Keratinocyte (primary cell): ENCODE data around the gene DNAJB6. TPM values are rescaled to one million over a fixed set of nuclear protein-coding genes. Genes with fewer than 3 reads are reported as not detected.

Experiments used
- DNase-seq: peaks from one replicate; pipeline ENCODE4 v3.0.0-alpha.2; 2011; ENCODE audit warnings: low read depth, missing footprints, low spot score
- FAIRE-seq: peaks from 2 replicates; lab custom pipeline; 2011; peaks lifted over from hg19 to GRCh38; lab: Jason Lieb, UNC
- H2AFZ ChIP-seq: 2 replicates; pipeline ENCODE4 v1.6.0; 2012; ENCODE audit warnings: low read length, control low read depth, inconsistent platforms; ENCODE audit not compliant: control insufficient read depth
- H3K27ac ChIP-seq: 2 replicates; pipeline ENCODE4 v1.5.1; 2011; ENCODE audit warnings: low read length; ENCODE audit not compliant: control insufficient read depth, insufficient read depth
- H3K27me3 ChIP-seq: 3 replicates; pipeline ENCODE4 v1.6.0; 2011; ENCODE audit warnings: low read length; ENCODE audit not compliant: control insufficient read depth, insufficient read depth; ENCODE audit errors: extremely low read depth
- H3K36me3 ChIP-seq, 2 experiments: 2 replicates in 1 of 2; 3 replicates in 1 of 2; pipeline ENCODE4 v1.5.1; 2011; ENCODE audit warnings: low read length in 2 of 2, mild to moderate bottlenecking in 1 of 2; ENCODE audit not compliant: control insufficient read depth in 2 of 2, insufficient read depth in 2 of 2; ENCODE audit errors: extremely low read depth in 1 of 2
- H3K4me1 ChIP-seq: 3 replicates; pipeline ENCODE4 v1.5.1; 2011; ENCODE audit warnings: low read length; ENCODE audit not compliant: control insufficient read depth, insufficient read depth; ENCODE audit errors: extremely low read depth
- H3K4me2 ChIP-seq: 3 replicates; pipeline ENCODE4 v1.6.0; 2011; ENCODE audit warnings: low read depth, low read length; ENCODE audit not compliant: control insufficient read depth, insufficient read depth; ENCODE audit errors: extremely low read depth
- H3K4me3 ChIP-seq, 3 experiments: fragments of 200-600 bp in 1 of 3; sonication (generic) in 1 of 3; 2 replicates in 2 of 3; 3 replicates in 1 of 3; pipeline ENCODE4 v1.5.1; 2011 to 2016; ENCODE audit warnings: low read length in 3 of 3, mild to moderate bottlenecking in 3 of 3, control low read depth in 2 of 3, inconsistent platforms in 1 of 3, low read depth in 1 of 3, mixed read lengths in 1 of 3, mixed run types in 1 of 3, moderate library complexity in 1 of 3; ENCODE audit not compliant: control insufficient read depth in 2 of 3, insufficient read depth in 2 of 3; ENCODE audit errors: extremely low read depth in 1 of 3
- H3K79me2 ChIP-seq: 2 replicates; pipeline ENCODE4 v1.6.0; 2012; ENCODE audit warnings: low read length; ENCODE audit not compliant: control insufficient read depth, insufficient read depth
- H3K9ac ChIP-seq: 3 replicates; pipeline ENCODE4 v1.6.0; 2011; ENCODE audit warnings: low read length; ENCODE audit not compliant: control insufficient read depth, insufficient read depth; ENCODE audit errors: extremely low read depth
- H3K9me1 ChIP-seq: 3 replicates; pipeline ENCODE4 v1.6.0; 2011; ENCODE audit warnings: low read length; ENCODE audit not compliant: control insufficient read depth, insufficient read depth; ENCODE audit errors: extremely low read depth
- H3K9me3 ChIP-seq: 2 replicates; pipeline ENCODE4 v1.5.1; 2012; ENCODE audit warnings: low read depth, low read length; ENCODE audit not compliant: control insufficient read depth
- H4K20me1 ChIP-seq: 3 replicates; pipeline ENCODE4 v1.6.0; 2011; ENCODE audit warnings: low read length; ENCODE audit not compliant: control insufficient read depth, insufficient read depth; ENCODE audit errors: extremely low read depth
- EZH2 ChIP-seq: IDR thresholded peaks from one replicate; pipeline ENCODE4 v1.6.1; 2012; ENCODE audit warnings: inconsistent platforms, mild to moderate bottlenecking, low read length, moderate library complexity
- dilution Hi-C: fragments of 300-500 bp; cut with MboI; formaldehyde crosslinking; loops from one replicate; pipeline ENCODE4 v1.7.0; 2020; ENCODE audit warnings: low sequenced_read_pairs; ENCODE audit not compliant: extremely low pct_ligation_motif_present
- polyA plus RNA-seq, 5 experiments: library from polyadenylated mRNA; depleted of rRNA in 3 of 5; stranded (reverse) in 3 of 5; stranded (forward) in 1 of 5; unstranded in 1 of 5; fragments of >200 nt; gene quantifications; 1 replicate in 1 of 5; 2 replicates in 3 of 5; 3 replicates in 1 of 5; pipeline versions ENCODE4 v1.2.1 to v1.2.3, GENCODE V29; 2011 to 2012; ENCODE audit warnings: missing spikeins in 2 of 5, low read depth in 1 of 5, low replicate concordance in 1 of 5
- TF ChIP-seq, protein P1 (sequence below), 3 experiments: IDR thresholded peaks in 1 of 3; conservative IDR thresholded peaks in 1 of 3; optimal IDR thresholded peaks in 1 of 3; 2 replicates in 2 of 3; 3 replicates in 1 of 3; pipeline versions ENCODE3 to v1.5.1; 2011; ENCODE audit warnings: low read length in 3 of 3, mild to moderate bottlenecking in 3 of 3, moderate library complexity in 2 of 3, control low read depth in 1 of 3, inconsistent platforms in 1 of 3; ENCODE audit not compliant: insufficient read depth in 2 of 3; ENCODE audit errors: extremely low read depth in 1 of 3

The DNAJB6 gene
- polyA plus RNA-seq, 1 donor (not counting 4 experiments of a cell fraction or from before 2014, with no cell fraction given) = 152 TPM

DNA sequence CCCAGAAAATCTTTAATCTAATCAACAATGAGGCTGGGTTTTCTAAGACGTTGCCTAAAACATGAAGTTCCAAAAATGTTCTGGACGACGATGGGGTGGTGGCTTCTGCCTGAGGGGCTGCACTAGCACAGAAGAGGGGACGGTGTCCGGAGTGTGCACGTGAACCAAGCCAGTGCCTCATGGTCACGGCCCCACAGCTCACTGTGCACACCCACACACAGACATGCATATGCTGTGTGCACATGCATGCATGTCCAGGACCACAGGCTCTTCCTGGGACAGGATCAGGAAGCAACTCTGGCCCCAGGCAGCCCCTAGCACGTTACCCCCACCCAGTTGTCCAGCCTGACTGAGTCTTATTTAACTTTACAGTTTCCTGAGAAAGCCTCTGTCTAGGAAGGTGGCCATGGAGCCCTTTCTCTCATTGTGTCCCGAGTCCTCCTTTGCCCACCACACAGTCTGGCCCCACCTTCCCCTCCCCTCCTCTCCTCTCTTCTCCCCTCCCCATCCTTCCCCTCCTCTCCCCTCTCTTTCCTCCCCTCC is 100.8 kb downstream of the DNAJB6 start:
- H3K36me3 ChIP-seq = no peaks in the 10 kb centered on the region
- FAIRE-seq (no peak), DNase-seq (no peak)
- H3K27me3 ChIP-seq = no peaks in the 10 kb centered on the region
- H3K9ac ChIP-seq = no peak overlapping the region
- no peak overlapping the region for H2AFZ ChIP-seq
- no peak for TF ChIP-seq EZH2
- TF ChIP-seq, protein P1, sequence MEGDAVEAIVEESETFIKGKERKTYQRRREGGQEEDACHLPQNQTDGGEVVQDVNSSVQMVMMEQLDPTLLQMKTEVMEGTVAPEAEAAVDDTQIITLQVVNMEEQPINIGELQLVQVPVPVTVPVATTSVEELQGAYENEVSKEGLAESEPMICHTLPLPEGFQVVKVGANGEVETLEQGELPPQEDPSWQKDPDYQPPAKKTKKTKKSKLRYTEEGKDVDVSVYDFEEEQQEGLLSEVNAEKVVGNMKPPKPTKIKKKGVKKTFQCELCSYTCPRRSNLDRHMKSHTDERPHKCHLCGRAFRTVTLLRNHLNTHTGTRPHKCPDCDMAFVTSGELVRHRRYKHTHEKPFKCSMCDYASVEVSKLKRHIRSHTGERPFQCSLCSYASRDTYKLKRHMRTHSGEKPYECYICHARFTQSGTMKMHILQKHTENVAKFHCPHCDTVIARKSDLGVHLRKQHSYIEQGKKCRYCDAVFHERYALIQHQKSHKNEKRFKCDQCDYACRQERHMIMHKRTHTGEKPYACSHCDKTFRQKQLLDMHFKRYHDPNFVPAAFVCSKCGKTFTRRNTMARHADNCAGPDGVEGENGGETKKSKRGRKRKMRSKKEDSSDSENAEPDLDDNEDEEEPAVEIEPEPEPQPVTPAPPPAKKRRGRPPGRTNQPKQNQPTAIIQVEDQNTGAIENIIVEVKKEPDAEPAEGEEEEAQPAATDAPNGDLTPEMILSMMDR (optimal IDR thresholded peaks at IDR 0.05 in 1 of 3, IDR thresholded peaks at IDR 0.05 in 1 of 3, conservative IDR thresholded peaks at IDR 0.05 in 1 of 3; ENCODE audit: extremely low read depth in 1 of 3, insufficient read depth in 2 of 3, low read length in 3 of 3) = no peak
- no peaks in the 10 kb centered on the region for H3K9me3 ChIP-seq
- H4K20me1 ChIP-seq = no peaks in the 10 kb centered on the region
- H3K79me2 ChIP-seq = no peaks in the 10 kb centered on the region
- no peak overlapping the region for H3K27ac ChIP-seq
- H3K4me2 ChIP-seq = no peak overlapping the region
- H3K9me1 ChIP-seq = no peaks in the 10 kb centered on the region
- dilution Hi-C loops = no loop called here
- H3K4me1 ChIP-seq = peaks cover 6% of the 10 kb centered on the region
- no peak overlapping the region for H3K4me3 ChIP-seq

GRCh38 chr7:157438121-157439025 is 101.6 kb downstream of the DNAJB6 start:
- DNase-seq (no peak), FAIRE-seq (no peak)
- TF ChIP-seq, protein P1 (optimal IDR thresholded peaks at IDR 0.05 in 1 of 3, IDR thresholded peaks at IDR 0.05 in 1 of 3, conservative IDR thresholded peaks at IDR 0.05 in 1 of 3; ENCODE audit: extremely low read depth in 1 of 3, insufficient read depth in 2 of 3, low read length in 3 of 3) = no peak
- no peak for TF ChIP-seq EZH2
- Histone ChIP-seq H3K9ac (no peak overlapping the region), H3K9me3 (no peaks in the 10 kb centered on the region), H3K4me1 (no peaks in the 10 kb centered on the region), H3K27me3 (no peaks in the 10 kb centered on the region), H3K79me2 (no peaks in the 10 kb centered on the region), H3K27ac (no peak overlapping the region), H3K9me1 (no peaks in the 10 kb centered on the region), H3K4me3 (no peak overlapping the region), H3K36me3 (no peaks in the 10 kb centered on the region), H2AFZ (no peak overlapping the region), H3K4me2 (no peak overlapping the region), H4K20me1 (no peaks in the 10 kb centered on the region)
- dilution Hi-C loops = no loop called here
